COR-L47 (cell line): ENCODE data around the gene CAPN8.
"Not testable (repeated sequence)": the region's sequence is repeated elsewhere in the genome, so short reads cannot be mapped to it uniquely, and the experiment has no call there.

Source experiments
- DNase-seq: peaks from one replicate; lab custom pipeline; 2025; lab: John Stamatoyannopoulos, UW

Gene CAPN8

GRCh38 chr1:223525957-223526356, 139.5 kb downstream of the CAPN8 start:
- no peak for DNase-seq

DNA sequence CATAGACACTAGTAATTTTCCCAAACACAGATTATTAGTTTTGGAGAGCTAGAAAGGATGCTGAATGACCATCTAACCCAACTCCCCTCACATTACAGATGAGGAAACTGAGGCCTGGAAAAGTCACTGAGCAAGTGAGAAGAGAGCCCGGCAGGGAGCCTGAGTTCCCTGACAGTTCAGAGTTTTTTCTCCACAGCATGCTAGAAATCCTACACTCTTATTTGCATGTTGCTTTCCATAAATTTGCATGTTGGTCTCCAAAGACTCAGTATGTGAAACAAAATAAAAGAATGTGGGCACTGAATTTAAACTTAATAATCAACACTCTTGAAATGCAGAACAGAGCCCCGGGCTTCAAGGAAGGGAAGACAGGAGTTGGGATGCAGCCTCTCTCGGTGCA, 140.0 kb downstream of the CAPN8 start:
- no peak for DNase-seq

DNA sequence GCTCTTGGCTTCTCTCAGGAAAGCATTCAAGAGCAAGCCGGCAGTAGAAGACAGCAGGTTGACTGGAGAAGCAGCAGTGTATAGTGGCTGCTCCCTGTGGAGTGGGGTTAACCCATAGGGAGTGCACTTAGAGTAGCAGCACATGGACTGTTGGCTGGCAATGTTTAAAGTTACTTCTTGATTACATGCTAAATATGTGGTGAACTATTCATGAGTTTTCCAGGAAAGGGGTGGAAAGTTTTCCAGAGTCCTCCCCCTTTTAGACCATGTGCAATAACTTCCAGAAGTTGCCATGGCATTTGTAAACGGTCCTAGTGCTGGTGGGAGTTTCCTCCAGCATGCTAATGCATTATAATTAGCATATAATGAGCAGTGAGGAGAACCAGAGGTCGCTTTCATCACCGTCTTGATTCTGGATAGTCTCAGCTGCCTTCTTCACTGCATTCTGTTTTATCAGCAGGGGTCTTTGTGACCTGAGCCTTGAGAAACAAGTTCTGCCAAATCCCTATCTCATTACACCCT, 140.5 kb downstream of the CAPN8 start:
- DNase-seq = no peak

GRCh38 chr1:223521150-223521549, 144.4 kb downstream of the CAPN8 start:
- no peak for DNase-seq

DNA sequence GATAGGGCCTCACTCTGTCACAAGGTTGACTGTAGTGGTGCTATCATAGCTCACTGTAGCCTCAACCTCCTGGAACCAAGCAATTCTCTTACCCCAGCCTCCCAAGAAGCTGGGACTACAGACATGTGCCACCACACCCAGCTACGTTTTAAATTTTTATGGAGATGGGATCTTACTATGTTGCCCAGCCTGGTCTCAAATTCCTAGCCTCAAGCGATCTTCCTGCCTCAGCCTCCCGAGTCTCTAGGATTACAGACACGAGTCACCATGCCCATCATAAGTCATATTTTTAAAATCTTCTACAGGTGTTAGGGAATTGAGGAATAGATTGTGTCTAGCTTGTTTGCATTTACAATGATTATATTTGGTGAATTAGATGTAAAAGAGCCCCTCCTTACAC, 145.3 kb downstream of the CAPN8 start:
- DNase-seq = no peak

GRCh38 chr1:223519116-223519515, 146.4 kb downstream of the CAPN8 start:
- no peak for DNase-seq

DNA sequence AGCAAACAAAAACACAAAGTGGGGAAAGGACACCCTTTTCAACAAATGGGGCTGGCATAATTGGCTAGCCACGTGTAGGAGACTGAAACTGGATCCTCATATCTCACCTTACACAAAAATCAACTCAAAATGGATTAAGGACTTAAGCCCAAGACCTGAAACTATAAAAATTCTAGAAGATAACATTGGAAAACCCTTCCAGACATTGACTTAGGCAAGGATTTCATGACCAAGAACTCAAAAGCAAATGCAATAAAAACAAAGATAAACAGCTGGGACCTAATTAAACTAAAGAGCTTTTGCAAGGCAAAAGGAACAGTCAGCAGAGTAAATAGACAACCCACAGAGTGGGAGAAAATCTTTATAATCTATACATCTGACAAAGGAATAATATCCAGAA, 146.9 kb downstream of the CAPN8 start:
- DNase-seq = not testable (repeated sequence)

- no peak for DNase-seq
Measured at GRCh38 chr1:223515926-223516325, 149.6 kb downstream of the CAPN8 start.

- DNase-seq = no peak
Measured at GRCh38 chr1:223515421-223515820, 150.1 kb downstream of the CAPN8 start.

- DNase-seq = no peak
Measured at GRCh38 chr1:223514644-223515043, 150.9 kb downstream of the CAPN8 start.

- DNase-seq = peak; percentile 63
Measured at GRCh38 chr1:223513309-223513708, 152.2 kb downstream of the CAPN8 start.

- no peak for DNase-seq
Measured at GRCh38 chr1:223512057-223512456, 153.4 kb downstream of the CAPN8 start.

GRCh38 chr1:223508796-223509195, 156.7 kb downstream of the CAPN8 start:
- no peak for DNase-seq

DNA sequence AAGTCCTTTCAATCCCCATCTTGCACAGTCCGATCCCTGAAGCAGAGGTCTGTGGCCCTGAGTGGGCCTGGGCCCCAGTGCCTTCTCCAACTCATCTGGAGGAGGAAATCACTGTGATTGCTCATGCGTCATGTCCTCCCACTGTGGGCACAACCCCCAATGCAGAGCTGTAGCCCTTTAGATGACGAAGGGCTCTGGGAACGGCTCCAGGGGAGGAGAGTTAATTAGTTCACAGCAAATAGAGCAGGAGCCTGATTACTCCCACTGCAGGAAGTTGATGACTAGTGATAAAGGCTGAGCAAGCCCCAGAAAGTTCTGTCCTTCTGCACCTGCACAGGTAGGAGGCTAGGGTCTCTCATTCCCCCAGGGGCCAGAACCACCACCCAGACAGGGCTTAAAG, 160.8 kb downstream of the CAPN8 start:
- DNase-seq = peak; percentile 86

GRCh38 chr1:223503348-223503747, 162.2 kb downstream of the CAPN8 start:
- DNase-seq = no peak

DNA sequence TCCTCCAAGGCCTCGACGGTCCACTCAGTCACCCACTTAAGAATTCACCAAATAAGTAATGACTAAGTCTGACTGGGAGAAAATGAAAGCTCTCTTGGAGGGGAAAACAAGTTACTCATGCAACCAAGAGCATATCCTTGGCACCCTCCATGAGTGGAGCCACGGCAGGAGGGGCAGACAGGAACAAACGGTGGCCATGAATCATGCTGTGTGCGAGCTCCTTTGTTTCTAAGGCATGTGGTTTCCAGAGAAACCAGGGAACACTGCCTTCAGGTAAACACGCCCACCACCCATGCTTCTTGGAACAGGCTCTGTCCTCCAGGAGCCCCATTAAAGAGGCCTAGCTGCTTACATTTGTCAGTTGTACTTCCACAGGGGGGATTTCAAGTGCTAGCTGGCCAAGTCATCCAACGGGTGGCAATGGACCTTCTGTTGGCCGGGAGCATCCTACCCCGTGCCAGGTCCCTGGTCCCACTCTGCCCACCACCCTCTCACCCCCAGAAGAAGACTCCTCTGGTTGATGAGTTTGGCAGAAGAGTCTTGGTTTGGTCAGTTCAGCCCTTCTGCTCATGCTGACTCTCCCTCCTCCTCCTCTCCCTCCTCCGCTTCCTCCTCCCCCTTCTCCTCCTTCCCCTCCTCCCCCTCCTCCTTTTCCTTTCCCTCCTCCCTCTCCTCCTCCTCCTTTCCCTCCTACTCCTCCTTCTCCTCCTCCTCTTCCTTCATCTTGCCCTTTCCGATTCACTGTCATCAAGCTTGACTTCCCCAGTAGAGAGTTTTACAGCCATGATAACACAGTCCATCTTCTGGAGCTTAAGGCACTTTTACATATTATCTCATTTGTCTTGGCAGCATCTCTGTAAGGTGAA, 164.7 kb downstream of the CAPN8 start:
- DNase-seq = peak; percentile 69

GRCh38 chr1:223496883-223497282, 168.6 kb downstream of the CAPN8 start:
- no peak for DNase-seq

GRCh38 chr1:223494926-223495645, 170.4 kb downstream of the CAPN8 start:
- DNase-seq = no peak

DNA sequence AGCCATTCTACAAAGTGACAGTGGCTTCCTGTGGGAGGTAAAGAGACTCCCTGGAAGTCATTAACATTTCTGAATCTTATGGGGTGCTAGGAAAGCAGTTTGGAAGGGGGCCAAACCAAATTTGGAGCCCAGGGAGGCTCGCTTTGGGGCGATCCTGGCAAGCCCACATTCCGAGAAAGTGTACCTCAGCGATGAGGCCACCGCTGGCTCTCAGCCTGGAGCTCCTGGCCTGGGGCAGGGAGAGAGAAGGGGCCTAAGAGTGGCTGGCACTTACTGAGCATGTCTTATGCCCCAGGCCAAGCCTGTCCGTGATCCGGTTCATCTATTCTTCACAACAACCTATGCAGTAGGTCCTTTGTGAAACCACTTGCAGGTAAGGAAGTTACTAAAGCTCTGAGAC, 173.5 kb downstream of the CAPN8 start:
- DNase-seq = no peak
